Measurements from ENCODE around the gene SMARCC2. TPM values are rescaled to one million over a fixed set of nuclear protein-coding genes. Genes with fewer than 3 reads are reported as not detected.

Gene SMARCC2
- total and polyA plus RNA-seq, 8 donors: 84.3 to 139 (median 118) TPM

DNA sequence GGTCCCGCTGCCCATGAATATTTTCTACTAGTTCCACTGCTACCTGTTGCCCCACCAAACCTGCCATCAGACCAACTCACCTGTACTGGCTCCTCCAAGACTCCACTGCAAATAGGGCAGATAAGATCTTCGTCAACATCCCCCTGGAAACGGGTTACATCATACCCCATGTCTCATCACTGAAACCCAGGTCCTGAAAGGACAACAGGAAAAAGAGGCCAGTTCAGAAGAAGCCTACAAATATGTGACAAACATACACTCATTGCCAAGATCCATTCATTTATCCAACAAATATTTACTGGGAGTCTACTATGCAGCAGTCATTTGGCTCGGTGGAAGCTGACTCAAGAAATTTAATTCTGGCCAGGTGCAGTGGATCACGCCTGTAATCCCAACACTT, 24.6 kb upstream of the SMARCC2 start:
- no peak for DNase-seq
- no peaks in the 10 kb centered on the region for H3K27me3 ChIP-seq
- H3K4me3 ChIP-seq: no peak overlapping the region
- peaks cover 3 to 86% of the 10 kb centered on the region in 2 donors for H3K36me3 ChIP-seq
- peaks cover 0 to 6% of the 10 kb centered on the region in 2 donors for H3K4me1 ChIP-seq
- no peaks in the 10 kb centered on the region for H3K9me3 ChIP-seq
- TF ChIP-seq, protein P1, sequence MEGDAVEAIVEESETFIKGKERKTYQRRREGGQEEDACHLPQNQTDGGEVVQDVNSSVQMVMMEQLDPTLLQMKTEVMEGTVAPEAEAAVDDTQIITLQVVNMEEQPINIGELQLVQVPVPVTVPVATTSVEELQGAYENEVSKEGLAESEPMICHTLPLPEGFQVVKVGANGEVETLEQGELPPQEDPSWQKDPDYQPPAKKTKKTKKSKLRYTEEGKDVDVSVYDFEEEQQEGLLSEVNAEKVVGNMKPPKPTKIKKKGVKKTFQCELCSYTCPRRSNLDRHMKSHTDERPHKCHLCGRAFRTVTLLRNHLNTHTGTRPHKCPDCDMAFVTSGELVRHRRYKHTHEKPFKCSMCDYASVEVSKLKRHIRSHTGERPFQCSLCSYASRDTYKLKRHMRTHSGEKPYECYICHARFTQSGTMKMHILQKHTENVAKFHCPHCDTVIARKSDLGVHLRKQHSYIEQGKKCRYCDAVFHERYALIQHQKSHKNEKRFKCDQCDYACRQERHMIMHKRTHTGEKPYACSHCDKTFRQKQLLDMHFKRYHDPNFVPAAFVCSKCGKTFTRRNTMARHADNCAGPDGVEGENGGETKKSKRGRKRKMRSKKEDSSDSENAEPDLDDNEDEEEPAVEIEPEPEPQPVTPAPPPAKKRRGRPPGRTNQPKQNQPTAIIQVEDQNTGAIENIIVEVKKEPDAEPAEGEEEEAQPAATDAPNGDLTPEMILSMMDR (IDR thresholded peaks at IDR 0.05): no peak
- no peak for ATAC-seq
- no peak overlapping the region for H3K27ac ChIP-seq
- intact Hi-C loops (cut with DNase I): no loop called here

GRCh38 chr12:56212361-56212760, 23.1 kb upstream of the SMARCC2 start:
- ATAC-seq (no peak), DNase-seq (no peak)
- H3K27me3 ChIP-seq: no peaks in the 10 kb centered on the region
- no peak overlapping the region for H3K4me3 ChIP-seq
- H3K9me3 ChIP-seq: no peaks in the 10 kb centered on the region
- H3K27ac ChIP-seq: no peak overlapping the region
- TF ChIP-seq, protein P1 (IDR thresholded peaks at IDR 0.05): no peak
- H3K4me1 ChIP-seq: no peaks in the 10 kb centered on the region
- intact Hi-C loops (cut with DNase I): no loop called here
- H3K36me3 ChIP-seq: peaks cover 3 to 100% of the 10 kb centered on the region in 2 donors

- TF ChIP-seq, protein P1 (IDR thresholded peaks at IDR 0.05): no peak
- no peak overlapping the region for H3K4me3 ChIP-seq
- H3K9me3 ChIP-seq: no peaks in the 10 kb centered on the region
- H3K4me1 ChIP-seq: no peaks in the 10 kb centered on the region
- no peaks in the 10 kb centered on the region for H3K27me3 ChIP-seq
- H3K36me3 ChIP-seq: peaks cover 3 to 91% of the 10 kb centered on the region in 2 donors
- no peak overlapping the region for H3K27ac ChIP-seq
- ATAC-seq (no peak), DNase-seq (no peak)
- intact Hi-C loops (cut with DNase I): no loop called here
Observed at GRCh38 chr12:56208006-56208405, 18.7 kb upstream of the SMARCC2 start.

GRCh38 chr12:56206452-56207166, 17.3 kb upstream of the SMARCC2 start:
- no peaks in the 10 kb centered on the region for H3K27me3 ChIP-seq
- H3K4me3 ChIP-seq: no peak overlapping the region
- TF ChIP-seq, protein P1 (IDR thresholded peaks at IDR 0.05): peak; percentile 34 to 50
- intact Hi-C loops (cut with DNase I): no loop called here
- H3K36me3 ChIP-seq: peaks cover 0 to 77% of the 10 kb centered on the region in 2 donors
- DNase-seq (peak in 1 of 4 donors; percentile 52), ATAC-seq (peak; percentile 73)
- no peaks in the 10 kb centered on the region for H3K9me3 ChIP-seq
- H3K27ac ChIP-seq: peak overlapping the region in 1 of 2 donors; percentile 2
- peaks cover 0 to 6% of the 10 kb centered on the region in 2 donors for H3K4me1 ChIP-seq

- TF ChIP-seq, protein P1 (IDR thresholded peaks at IDR 0.05): no peak
- Histone ChIP-seq H3K9me3 (no peaks in the 10 kb centered on the region), H3K36me3 (peaks cover 0 to 65% of the 10 kb centered on the region in 2 donors), H3K4me3 (no peak overlapping the region), H3K4me1 (peaks cover 0 to 6% of the 10 kb centered on the region in 2 donors), H3K27ac (no peak overlapping the region), H3K27me3 (no peaks in the 10 kb centered on the region)
- intact Hi-C loops (cut with DNase I): no loop called here
- ATAC-seq: no peak
- DNase-seq: no peak
Observed at GRCh38 chr12:56205445-56205844, 16.2 kb upstream of the SMARCC2 start.
